ENCODE results near the gene RTN1. TPM values are rescaled to one million over a fixed set of nuclear protein-coding genes. Genes with fewer than 3 reads are reported as not detected.

RTN1 gene
- total RNA-seq, 1 donor from 2014 or later: 5.2 TPM

- DNase-seq (ENCODE audit: low spot score): no peak
Observed at GRCh38 chr14:59849411-59850130, 21.0 kb downstream of the RTN1 start.

- no peak for DNase-seq (ENCODE audit: low spot score)
Observed at GRCh38 chr14:59848671-59849070, 21.9 kb downstream of the RTN1 start.

DNA sequence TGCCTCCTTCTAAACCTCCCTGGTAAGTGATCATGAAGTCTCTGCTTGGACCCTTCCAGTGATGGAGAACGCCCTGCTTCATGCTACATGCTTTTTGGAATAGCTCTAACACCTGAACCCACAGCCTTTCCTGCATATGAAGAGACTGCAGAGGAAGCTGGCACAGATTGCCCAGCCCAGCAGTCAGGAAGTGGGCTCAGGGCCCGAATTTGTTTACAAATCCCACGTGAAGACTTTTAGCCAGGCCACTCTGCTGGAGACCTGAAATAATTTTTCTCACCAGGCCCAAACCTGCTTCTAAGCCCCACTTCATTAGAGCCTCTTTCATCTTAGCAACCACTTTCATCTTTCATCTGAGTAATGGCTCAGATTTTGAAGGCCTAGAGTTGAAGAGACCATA lies 22.9 kb downstream of the RTN1 start:
- DNase-seq (ENCODE audit: low spot score): no peak

DNA sequence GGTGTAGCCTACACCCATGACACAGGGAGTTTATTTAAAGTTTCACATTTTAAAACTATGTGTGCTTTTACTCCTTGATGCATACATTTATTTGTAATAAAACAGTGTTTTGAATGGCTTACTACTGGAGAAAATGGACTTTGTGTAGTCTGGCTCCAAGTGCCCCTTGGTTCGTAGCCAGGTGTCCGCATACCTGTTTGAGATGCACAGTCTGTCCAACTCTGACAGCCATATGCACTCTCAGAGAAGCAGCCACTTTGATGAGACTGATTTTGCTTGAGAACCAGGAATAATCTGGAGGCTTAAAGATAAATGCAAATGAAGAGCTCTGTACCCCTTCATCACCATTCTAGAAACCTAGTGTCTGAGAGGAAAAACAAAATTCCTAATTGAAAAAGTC lies 24.0 kb downstream of the RTN1 start:
- no peak for DNase-seq (ENCODE audit: low spot score)

DNA sequence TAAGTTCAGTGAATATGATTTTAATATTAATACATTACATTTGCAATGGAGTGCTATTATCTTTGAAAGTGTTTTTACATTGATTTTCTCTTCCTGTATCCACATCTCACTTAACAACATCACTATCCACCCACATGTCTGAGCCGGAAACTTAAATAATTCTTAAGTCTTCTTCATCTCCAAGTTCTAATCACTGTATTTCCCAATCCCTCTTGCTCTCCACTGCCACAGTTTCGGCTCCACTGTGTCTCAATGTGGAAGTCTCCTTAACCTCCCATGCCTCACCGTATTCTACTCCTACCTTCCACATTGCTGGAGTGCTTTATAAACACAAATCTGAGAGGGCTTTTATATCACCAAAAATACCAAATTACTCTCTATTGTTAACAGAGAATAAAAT lies 25.3 kb downstream of the RTN1 start:
- no peak for DNase-seq (ENCODE audit: low spot score)

DNA sequence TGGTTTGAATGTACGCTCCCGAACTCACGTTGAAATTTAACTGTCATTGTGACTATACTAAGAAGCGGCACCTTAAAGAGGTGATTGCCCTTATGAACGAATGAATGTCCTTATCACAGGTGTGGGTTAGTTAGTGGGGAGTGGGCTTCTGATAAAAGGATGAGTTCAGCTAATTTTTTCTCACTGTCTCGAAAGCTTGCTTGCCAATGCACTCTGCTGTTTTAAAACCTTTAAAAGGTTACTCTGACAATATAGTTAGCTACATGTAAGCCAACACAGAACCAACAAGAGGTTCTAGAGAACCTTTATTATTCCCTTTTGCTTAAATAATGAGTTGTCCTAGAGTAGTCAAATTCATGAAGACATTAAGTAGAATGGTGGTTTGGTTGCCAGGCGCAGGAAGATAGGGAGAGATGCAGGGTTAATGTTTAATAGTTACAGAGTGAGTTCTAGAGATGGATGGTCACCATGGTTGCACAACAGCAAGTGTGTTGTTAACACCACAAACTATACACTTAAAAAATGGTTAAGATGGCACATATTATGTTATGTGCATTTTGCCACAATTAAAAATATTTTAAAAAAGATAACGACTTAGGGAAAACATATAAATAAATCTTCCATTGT lies 26.3 kb downstream of the RTN1 start:
- DNase-seq (ENCODE audit: low spot score): no peak

GRCh38 chr14:59836116-59836515 lies 34.5 kb downstream of the RTN1 start:
- DNase-seq (ENCODE audit: low spot score): no peak

- no peak for DNase-seq (ENCODE audit: low spot score)
Observed at GRCh38 chr14:59832653-59833294, 37.8 kb downstream of the RTN1 start.

- no peak for DNase-seq (ENCODE audit: low spot score)
Observed at GRCh38 chr14:59831121-59831730, 39.4 kb downstream of the RTN1 start.

- no peak for DNase-seq (ENCODE audit: low spot score)
Observed at GRCh38 chr14:59830338-59830734, 40.2 kb downstream of the RTN1 start.

DNA sequence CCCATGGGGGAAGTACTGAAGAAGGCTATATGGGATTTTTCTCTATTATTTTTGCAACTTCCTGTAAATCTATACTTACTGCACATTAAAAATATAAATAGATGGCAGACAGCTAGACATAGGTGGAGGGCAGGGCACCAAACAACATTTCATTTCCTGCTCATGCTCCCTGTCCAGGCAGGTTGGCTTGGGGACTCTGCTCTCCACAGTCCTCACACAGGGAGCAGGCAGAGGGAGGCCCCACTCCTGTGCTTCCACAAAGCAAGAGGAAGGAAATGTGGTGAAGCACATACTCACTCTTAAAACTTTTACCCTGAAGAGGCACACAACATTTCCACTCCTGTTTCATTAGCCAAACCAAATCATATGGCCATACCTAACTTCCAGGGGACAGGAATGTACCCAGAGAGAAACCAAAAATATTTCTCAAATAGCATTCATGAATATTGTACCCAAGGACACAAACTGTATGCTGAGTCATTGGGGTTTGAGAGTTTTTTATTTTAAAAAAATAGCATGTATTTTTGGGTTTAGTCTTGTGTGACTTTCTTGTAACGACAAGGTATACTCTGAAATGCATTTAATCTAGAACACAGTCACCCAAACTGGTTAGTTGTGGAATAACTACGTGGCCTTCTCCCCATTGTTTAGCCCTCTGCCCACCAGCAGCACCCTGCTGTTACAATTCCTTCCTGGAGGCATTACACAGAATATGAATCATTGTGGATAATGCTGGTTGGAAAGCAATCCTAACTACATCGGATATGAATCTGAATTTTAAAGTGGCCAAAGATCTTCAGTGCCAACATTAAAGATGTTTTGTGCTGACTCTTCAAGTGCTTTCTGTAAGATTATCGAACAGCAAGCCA lies 40.9 kb downstream of the RTN1 start:
- DNase-seq (ENCODE audit: low spot score): no peak

- no peak for DNase-seq (ENCODE audit: low spot score)
Observed at GRCh38 chr14:59828276-59828675, 42.3 kb downstream of the RTN1 start.

- DNase-seq (ENCODE audit: low spot score): no peak
Observed at GRCh38 chr14:59827401-59827800, 43.2 kb downstream of the RTN1 start.

DNA sequence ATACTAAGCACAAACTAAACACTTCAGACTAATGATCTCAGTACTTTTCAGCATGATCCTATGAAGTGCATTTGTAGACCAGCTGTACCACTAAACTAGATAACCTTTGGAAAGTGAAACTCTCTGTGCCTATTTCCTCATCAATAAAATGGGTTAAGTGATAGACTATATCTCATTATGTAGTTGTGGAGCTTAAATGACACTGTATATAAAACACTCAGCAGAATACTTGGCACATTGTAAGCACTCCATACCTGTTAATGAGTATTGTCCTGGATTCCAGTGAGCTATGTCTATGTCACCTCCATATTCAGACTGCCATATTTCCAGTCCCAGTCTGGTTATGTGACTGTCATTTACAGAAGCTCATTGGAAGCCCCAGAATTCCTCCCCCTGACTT lies 44.4 kb downstream of the RTN1 start:
- DNase-seq (ENCODE audit: low spot score): no peak

GRCh38 chr14:59823179-59823578 lies 47.4 kb downstream of the RTN1 start:
- DNase-seq (ENCODE audit: low spot score): no peak

- no peak for DNase-seq (ENCODE audit: low spot score)
Observed at GRCh38 chr14:59819446-59820088, 51.0 kb downstream of the RTN1 start.

- no peak for DNase-seq (ENCODE audit: low spot score)
Observed at GRCh38 chr14:59816941-59817340, 53.6 kb downstream of the RTN1 start.

DNA sequence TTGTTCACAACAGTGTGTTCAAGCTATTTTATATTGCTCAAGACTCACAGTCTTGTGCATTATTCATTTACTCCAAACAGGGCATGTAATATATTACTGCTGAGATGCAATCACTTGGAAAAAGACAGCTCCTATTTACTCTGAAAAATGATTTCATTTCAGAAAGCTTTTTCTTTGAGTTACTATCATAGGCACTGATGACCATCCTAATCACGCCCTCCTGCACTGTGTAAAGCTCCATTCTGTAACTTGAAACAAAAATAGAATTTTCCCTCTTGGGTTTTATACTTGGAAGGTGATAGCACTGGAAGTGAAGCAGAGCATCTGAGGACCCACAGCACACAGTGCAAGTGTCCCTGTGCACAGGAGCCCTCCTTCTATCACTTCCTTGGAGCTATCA lies 55.6 kb downstream of the RTN1 start:
- no peak for DNase-seq (ENCODE audit: low spot score)

- no peak for DNase-seq (ENCODE audit: low spot score)
Observed at GRCh38 chr14:59811815-59812214, 58.8 kb downstream of the RTN1 start.

DNA sequence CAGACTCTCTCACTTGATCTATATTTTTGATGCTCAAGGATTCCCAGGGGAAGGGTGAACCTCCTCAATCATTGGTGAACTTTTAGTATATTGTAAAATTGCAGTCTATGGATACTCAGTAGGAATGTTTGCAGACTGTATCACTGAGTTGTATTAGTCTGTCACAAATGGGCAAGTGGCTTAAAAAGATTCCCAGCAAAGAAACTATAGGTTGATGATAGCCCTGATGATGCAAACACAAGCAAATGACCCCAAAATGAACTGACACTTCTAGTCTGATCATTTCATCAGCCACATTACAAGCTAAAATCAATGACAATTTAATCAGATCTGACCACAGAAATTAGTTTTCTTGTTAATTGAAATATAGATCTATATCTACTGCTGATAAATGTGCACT lies 59.5 kb downstream of the RTN1 start:
- no peak for DNase-seq (ENCODE audit: low spot score)

DNA sequence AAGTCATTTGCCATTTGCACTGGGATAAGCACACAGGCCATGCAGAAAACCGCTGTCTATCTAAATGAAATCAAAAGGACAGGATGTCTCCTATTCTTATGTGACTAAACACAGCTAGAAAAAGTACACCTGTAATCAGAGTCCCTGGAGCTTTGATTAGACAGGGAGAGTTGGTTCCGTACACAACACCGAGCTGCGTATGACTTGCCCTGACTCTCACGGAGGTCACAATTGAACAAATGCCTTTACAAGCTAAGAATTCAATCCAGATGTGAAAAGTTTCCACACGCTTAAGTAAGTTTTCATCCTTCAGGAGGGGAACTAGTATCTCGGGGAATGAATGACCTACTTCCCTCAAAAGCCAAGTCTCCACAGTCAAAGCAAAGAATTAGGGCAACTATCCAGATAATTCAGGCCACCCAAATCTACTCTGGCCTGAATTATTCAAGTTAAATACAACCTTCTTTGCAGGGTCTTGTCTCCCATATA lies 67.5 kb downstream of the RTN1 start:
- no peak for DNase-seq (ENCODE audit: low spot score)
